HG02759 (cell line): ENCODE results near the gene WDR77.

Source experiments
- ATAC-seq: cut with Tn5 transposase; IDR thresholded peaks from one replicate; pipeline ENCODE4 v1.9.1; 2021; ENCODE audit warnings: mild to moderate bottlenecking, moderate library complexity; ENCODE audit not compliant: unreplicated experiment

Gene WDR77

DNA sequence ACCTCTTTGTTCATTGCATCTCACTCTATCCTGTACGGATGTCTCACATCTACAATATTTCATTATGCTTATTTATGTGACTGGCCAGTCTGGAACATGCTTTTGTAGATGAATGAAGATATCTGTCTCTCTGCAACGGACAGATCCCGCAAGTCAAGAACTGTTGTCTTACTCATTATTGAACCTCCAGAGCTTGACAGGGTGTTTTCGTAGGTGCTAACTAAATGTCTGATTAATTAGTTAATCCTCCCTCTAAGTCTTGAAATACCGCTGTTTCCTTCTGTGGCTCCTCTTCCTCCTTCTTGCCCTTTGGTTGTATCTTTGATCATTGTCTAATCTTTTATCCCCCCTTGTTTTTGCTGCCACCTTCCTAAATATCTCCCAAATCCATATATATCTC is 21.5 kb upstream of the WDR77 start:
- no peak for ATAC-seq

DNA sequence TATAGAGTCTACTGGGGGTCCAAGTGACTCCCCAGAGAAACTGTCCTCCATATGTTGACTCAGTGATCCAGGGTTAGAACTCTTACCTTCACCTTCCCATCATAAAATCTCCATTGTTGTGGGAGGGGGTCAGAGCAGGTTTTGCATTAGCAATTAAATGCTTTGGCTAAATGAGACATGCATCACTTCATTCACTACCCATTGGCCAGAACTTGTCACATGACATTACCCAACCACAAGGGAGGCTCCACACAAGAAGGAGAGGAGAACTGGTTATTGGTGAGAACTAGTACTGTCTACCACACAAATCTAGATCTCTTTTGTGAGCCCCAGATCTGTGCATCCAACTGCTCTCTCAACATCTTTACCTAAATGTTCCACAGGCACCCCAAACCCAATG is 20.5 kb upstream of the WDR77 start:
- no peak for ATAC-seq

DNA sequence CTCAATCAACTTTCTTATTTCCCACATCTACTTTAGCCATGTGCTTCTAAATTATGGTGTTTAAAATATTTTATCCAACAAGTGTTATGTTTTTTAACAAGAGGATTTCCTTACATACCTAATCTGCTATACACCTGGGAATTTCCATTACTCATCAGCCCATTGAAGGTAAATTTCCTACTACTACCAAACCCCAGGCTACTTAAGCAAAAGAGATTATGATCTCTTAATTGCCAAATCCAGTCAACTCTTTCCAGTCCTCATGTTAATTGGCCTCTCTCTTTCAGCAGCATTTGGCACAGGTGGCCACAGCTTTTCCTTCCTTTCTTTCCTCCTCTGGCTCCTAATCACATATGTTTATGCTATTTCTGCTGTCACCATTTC is 19.7 kb upstream of the WDR77 start:
- ATAC-seq, result no peak

DNA sequence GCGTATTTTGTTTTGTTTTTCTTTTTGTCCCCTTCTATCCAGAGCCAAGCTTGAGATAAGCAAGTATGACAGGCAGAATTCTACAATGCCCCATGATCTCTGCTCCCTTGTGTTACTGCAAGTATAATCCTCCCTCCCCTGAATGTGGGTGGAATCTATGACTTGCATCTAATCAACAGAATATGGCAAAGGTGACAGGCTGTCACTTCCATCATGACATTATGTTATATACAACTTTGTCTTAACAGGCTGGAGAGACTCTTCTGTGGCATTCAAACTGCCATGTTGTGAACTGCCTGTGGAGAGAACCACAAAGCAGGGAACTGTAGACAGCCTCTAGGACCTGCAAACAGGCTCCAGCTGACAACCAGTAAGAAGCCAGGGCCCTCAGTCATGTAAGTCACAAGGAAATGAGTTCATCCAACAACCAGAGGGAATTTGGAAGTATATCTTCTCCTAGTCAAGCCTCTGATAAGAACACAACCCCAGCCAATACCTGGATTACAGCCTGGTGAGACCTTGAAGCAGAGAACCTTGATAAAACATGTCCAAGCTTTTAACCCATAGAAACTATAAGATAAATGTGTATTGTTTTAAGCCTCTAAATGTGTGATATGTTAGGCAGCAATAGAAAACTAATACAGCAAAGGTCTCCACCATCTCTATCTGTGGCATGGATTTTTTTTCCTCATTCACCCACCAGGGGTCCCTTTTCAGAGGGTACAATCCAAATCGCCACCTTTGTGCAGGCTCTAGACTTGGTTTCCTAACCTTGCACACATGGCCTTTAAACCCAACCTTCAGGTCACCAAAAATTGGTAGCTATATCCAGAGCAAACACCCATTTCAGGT is 19.0 kb upstream of the WDR77 start:
- ATAC-seq, result no peak

DNA sequence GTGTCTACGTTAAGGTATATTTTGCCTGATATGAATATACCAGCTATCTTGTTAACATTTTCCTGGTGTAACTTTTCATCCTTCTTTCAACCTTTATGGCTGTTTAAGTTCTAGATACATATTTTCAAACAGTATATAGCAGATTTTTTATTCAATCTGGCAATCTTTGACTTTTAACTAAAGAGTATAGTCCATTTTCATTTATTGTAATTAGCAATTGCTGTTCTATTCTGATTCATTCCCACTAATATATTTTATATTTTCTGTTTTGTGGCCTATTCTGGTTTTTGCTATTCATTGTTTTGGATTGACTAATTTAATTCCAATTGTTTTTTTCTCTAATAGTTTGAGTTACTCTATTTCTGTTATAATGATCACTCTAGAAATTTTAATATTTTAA is 17.4 kb upstream of the WDR77 start:
- ATAC-seq, result no peak

DNA sequence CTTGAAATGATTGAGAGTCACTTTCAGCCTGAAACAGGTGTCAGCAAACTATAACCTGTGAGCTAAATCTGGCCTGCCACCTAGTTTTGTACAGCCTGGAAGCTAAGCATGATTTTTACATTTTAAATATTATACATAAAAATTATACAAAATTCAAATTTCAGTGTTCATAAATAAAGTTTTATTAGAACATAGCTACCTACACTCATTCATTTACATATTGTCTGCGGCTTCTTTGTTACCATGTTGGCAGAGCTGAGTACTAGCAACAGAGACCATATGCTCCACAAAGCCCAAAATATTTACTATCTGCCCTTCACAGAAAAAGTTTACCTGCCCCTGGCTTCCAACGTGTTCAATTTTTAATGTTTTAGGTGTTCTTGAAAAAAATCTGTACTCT is 16.7 kb upstream of the WDR77 start:
- no peak for ATAC-seq

DNA sequence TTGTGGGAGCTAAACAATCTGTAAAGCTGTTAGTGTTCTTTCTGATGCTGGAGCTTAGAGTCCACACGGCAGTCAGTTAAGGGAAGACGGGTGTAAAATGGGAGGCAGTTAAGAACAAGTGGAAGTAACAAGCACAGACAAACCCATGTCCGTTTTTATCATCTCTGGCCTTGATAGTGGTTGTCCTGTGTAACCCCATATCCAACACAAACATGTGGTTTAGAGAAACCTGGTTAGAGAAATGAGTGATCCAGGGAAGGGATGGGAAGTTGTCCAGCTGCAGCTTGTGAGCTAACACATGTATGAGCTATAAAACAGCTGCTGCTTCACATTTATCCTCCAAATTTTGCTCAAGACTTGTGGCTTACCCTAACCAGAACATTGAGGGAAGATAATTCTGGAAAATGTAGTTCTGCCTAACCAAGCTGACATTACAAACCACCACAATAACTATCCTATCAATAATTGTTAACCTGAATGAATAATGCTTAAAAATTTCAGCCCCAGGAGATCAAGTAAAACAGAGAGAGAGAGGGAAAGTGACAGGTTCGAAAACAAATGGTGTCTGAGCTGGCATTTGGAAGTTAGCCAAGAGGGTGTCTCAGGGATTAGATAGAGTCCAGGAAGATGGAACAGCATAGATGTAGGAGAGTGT is 14.1 kb upstream of the WDR77 start:
- ATAC-seq, result no peak

DNA sequence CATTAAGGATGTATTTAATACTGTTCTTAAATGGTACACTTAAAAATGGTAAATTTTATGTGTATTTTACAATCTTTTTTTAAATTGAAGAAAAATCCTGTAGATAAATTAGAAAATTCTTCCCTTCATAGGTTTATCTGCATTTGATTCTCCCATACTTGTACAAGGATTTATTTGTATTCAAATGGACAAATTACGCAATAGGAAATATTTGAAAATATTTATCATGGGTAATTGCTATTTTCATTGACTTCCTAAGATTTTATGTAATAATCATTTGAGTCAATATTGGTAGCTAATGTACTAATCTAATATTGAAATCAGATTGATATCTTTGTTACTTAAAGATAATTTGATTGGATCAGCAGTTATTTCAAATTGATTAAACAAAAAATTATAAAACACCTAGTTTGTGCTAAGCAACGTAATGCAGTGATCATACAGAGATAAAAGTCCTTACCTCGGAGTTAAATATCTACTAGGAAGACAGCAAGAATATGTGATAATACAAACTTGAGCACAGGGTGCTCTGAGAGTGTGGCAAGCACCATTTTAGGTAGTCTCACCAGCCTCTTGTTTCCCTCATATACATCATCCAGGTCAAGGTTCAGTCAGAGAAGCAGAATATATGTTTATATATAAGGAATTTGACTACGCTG is 13.4 kb upstream of the WDR77 start:
- no peak for ATAC-seq

DNA sequence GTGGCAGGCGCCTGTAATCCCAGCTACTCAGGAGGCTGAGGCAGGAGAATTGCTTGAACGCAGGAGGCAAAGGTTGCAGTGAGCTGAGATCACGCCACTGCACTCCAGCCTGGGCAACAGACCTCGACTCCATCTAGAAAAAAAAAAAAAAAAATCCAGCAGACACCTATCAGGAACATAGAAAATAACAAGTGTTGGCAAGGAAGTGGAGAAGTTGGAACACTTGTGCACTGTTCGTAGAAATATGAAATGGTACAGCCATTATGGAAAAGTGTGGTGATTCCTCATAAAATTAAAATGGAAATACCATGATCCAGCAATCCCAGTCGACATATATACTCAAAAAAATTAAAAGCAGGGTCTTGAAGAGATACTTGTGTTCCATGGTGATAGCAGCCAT is 12.7 kb upstream of the WDR77 start:
- no peak for ATAC-seq

DNA sequence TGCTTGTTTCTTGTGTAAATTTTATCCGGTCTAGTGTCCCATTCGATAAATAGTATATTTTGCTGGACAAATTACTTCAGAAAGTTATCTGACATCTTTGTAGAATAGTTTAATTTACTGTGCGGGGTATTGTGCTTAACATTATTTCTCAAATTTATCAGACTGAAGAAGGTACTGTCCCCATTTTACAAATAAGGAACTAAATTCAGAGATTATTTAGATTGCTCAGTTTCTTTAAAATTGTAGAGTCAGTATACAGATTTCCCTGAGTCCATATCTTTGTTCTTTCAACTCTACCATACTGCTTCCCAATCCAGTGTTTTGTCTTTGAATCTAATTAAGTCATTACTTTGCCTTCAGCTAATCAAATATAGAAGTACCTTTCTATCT is 6.6 kb upstream of the WDR77 start:
- ATAC-seq, result no peak

DNA sequence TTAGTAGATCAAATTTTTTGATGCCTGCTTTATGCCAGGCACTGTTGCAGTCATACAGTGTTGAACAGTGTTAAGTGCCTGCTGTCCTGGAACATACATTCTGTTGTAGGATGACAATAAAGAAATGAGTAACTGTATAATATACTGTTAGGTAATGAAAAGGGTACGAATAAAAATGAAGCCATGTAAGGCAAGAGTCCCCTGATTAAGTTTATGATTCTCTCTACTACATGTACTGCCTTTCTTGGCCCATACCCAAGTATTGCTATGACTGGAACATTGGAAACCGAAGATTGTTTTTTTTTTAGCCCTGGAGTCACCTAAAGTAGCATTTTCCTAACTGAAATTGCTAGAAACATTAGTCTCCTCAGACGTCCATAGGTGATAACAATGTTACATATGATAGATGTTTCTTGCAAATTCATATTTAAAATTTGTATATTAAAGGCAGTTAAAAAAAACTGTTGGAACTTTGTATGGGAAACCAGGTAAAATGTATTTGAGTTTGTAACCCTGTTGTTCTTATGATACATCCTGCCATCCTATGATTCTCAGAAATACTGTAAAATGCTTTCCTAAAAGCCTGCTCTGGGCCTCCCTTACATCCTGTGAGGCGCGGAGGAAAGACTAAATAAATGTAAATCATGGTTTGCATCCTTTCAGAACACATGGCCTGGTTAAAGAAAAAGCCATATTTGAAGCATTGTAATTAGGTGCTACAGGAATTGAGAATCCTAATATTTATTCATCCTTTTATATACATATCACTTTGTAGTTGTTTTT is 6.0 kb upstream of the WDR77 start:
- no peak for ATAC-seq

DNA sequence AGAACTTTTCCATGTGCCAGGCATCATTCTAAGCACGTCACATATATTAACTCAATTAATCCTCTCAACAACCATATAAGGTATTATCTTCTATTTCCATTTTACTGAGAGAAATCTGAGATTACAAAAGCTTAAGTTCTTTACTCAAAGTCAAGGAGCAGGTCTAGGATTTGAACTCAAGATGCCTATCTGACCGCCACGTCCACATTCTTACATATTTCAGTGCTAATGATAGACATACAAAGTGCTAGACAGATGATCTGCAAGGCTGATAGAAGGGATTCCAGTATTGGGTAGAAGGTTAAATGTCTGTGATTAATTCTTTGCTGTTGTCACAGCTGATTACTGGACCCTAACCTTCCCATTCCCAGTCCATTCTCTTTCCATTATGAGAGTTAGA is 4.7 kb upstream of the WDR77 start:
- no peak for ATAC-seq

DNA sequence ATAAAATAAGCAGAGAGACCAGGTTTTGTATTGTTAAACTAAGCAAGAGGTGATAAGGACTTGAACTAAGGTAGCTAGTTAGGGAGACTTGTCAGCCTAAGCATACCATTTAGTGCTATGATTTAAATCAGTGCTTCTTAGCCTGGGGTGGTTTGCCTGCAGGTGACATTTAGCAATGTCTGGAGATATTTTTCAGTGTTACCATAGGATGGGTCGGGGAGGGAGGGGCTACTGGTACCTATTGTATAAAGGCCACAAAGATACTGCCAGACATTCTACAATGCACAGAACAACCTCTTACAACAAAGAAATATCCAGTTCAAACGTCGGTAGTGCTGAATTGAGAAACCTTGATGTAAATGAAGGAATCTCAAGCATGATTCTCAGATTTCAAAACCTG is 3.5 kb upstream of the WDR77 start:
- no peak for ATAC-seq

DNA sequence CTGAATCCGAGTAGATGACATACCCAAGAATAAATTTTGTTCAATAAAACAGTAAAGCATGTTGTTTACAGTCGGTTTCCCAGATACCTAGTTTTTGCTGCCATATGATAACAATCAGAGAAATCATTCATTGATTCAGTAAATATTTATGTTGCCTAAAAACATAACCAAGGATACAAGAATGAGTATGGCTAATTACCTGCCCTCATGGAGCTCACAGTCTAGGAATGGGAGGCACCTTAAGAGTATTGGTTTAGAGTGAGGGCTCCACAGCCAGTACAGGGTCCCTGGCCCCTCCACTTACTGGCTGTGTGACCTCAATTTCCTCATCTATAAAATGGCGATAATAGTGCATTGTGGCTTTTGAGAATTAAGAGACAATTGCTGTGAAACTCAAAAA is 1.1 kb upstream of the WDR77 start:
- no peak for ATAC-seq

DNA sequence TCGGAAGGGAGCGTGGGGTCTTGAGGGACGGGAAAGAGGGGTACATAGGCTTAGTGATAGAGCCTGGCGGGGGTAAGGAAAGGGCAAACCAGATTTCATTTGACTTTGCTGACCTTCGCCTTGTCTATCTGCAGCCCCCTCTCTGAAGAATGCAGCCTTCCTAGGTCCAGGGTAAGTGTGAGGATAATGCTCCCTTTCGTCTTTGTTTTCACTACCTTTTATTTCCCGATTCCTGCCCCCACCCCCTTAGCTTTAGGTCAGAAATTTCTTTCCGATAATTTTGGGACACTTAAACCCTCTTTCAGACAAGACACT is 604 bp upstream of the WDR77 start:
- no peak for ATAC-seq

DNA sequence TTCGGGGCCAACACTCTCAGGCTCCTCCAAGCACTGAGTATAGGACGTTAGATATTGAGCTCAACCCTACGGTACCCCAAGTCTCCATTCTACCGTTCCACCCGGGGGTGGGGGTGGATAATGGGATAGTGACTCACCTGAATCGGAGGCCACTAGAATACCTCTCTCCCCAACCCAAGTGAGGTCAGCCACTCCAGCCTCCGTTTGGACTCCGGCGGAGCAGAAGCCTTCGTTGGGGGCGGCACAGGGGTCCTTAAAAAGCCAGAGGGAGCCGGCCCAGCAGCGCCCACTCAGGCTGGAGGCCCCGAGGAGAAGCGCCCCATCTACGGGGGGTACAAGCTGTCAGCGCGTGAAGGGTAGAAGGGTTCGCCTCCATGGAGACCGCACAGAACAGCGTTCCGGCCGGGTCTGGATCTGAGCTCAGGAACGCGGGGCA is 556 bp downstream of the WDR77 start:
- peak; percentile 11 for ATAC-seq

DNA sequence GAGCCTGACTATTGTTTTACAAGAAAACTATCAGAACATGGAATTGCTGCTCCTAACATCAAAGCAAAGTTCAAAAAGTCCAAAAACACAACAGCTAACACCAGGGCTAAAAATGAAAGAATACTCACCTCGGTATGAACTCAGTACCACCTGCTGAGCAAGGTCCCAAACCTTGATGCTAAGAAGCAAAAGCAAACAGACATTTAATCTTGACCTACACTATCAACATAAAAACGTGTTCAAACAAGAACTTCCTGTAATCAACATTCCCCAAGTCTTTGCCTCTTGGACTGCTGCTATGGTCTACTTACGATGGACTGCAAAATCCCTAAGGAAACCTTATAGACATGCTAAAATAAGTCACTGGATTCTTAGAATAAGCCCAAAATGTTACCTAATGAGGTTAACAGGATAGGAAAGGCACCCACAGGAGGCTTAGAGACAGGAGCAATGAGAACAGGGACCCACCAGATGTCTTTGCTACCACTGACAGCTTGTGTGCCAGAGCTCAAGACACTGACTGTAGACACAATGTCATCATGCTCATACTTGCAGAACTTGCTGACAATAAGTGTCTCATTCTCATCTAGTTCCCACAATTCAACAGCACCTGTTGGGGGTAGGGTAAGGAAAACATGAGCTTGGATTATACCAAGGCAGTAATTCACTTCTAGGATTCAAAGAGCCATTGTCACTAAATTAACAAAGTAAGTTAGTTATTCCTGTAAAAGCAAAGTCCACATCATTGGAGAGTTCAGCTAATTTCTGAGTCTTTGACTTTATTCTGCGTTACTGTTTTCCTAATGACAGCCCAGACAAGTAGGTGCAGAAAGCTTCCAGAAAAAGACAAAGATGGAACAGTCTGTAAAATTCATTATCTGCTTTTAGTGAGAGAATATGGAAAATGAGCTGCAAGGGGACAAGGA is 1.8 kb downstream of the WDR77 start:
- no peak for ATAC-seq

DNA sequence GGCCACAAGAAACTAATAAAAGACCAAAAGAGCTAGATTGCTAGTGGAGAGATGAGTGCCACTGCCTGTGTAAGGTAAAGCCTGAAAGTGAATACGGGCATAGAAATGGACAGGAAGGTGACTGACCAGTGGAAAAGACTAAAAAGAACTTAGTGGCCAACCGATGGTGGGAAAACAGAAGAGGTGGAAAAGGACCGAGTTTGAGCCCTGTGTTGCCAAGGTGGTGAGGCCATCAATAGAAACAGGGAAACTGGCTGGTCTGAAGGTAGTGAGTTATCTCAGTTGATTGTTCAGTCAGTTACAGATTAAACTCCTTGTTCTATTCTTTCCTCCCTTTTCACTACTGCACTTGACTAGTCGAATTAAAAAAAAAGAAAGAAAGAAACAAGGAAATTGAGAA is 2.5 kb downstream of the WDR77 start:
- ATAC-seq, result no peak

DNA sequence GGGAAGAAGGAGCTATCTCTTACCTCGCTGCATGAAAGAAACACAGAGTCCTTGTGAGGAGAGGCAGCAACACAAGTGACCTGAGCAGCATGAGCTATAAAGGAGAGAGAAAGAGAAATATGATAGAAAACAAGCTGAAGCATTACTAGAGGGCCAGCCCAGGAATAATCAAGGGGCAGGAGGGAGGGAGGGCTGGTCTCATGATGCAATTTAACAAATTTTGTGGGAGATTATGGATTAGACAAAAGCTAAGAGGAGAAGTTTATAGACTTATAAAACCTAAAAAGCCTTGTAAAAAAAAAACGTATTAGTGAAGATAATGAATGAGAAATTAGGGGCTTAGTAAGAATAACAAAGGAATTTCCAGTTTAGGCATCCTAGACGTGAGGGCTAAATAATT is 5.0 kb downstream of the WDR77 start:
- ATAC-seq, result no peak

DNA sequence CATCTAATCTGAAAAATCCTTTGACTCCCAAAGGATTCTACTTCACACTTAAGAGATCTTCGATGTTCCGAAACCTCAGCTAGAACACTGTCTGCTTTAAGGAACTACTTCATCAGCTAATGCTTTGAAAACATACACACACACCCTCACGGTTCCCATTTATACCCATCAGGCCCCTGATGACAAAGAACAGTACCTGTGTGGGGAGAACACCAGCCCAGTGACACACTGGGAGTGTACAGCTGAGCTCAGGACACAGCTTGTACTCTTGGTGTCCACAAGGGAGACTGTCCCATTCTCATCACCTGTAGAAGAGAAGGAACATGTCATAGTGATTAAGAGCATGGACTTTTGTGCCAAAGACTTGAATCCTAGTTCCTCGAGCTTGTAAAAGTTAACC is 6.6 kb downstream of the WDR77 start:
- no peak for ATAC-seq
